ENCODE data around the gene HSD17B13. TPM values are rescaled to one million over a fixed set of nuclear protein-coding genes. Genes with fewer than 3 reads are reported as not detected.

Gene HSD17B13
- total RNA-seq, 6 donors from 2014 or later = 0.30 to 16.7 (median 1.7) TPM

GRCh38 chr4:87283151-87283550 lies 39.5 kb downstream of the HSD17B13 start:
- TF ChIP-seq EP300 (IDR thresholded peaks at IDR 0.05) (no peak), CTCF (IDR thresholded peaks at IDR 0.05) (no peak), POLR2A (IDR thresholded peaks at IDR 0.05) (no peak), POLR2AphosphoS5 (IDR thresholded peaks at IDR 0.05) (no peak)
- H3K36me3 ChIP-seq = no peaks in the 10 kb centered on the region
- DNase-seq = no peak
- no peaks in the 10 kb centered on the region for H3K27me3 ChIP-seq
- H3K9me3 ChIP-seq = peaks cover 0 to 28% (median 3%) of the 10 kb centered on the region in 4 donors
- WGBS, 2 donors = 78 to 79% methylated on average over 3 of the region's 3 CpGs
- H3K27ac ChIP-seq = no peak overlapping the region
- ATAC-seq (ENCODE audit: low FRiP score in 2 of 2) = no peak
- H3K4me3 ChIP-seq = no peak overlapping the region
- no peaks in the 10 kb centered on the region for H3K4me1 ChIP-seq

- H3K27me3 ChIP-seq = no peaks in the 10 kb centered on the region
- no peak overlapping the region for H3K4me3 ChIP-seq
- no peaks in the 10 kb centered on the region for H3K4me1 ChIP-seq
- ATAC-seq (ENCODE audit: low FRiP score in 2 of 2) (no peak), DNase-seq (no peak)
- TF ChIP-seq CTCF (IDR thresholded peaks at IDR 0.05) = no peak
- no peak for TF ChIP-seq EP300 (IDR thresholded peaks at IDR 0.05)
- no peak for TF ChIP-seq POLR2A (IDR thresholded peaks at IDR 0.05)
- no peak for TF ChIP-seq POLR2AphosphoS5 (IDR thresholded peaks at IDR 0.05)
- H3K36me3 ChIP-seq = no peaks in the 10 kb centered on the region
- no peak overlapping the region for H3K27ac ChIP-seq
- peaks cover 0 to 22% (median 2%) of the 10 kb centered on the region in 4 donors for H3K9me3 ChIP-seq
- 67 to 70% methylated on average over 1 of the region's 1 CpG for WGBS, 2 donors
Measured at GRCh38 chr4:87281603-87282002, 41.1 kb downstream of the HSD17B13 start.

GRCh38 chr4:87278335-87278794 lies 44.3 kb downstream of the HSD17B13 start:
- DNase-seq = no peak
- ATAC-seq (ENCODE audit: low FRiP score in 2 of 2) = no peak
- Histone ChIP-seq H3K4me1 (no peaks in the 10 kb centered on the region), H3K9me3 (no peaks in the 10 kb centered on the region), H3K4me3 (no peak overlapping the region), H3K27me3 (no peaks in the 10 kb centered on the region), H3K27ac (no peak overlapping the region), H3K36me3 (no peaks in the 10 kb centered on the region)
- TF ChIP-seq POLR2AphosphoS5 (IDR thresholded peaks at IDR 0.05) (no peak), POLR2A (IDR thresholded peaks at IDR 0.05) (no peak), EP300 (IDR thresholded peaks at IDR 0.05) (no peak), CTCF (IDR thresholded peaks at IDR 0.05) (no peak)
- WGBS, 2 donors = 58 to 65% methylated on average over 3 of the region's 3 CpGs

GRCh38 chr4:87275311-87275710 lies 47.4 kb downstream of the HSD17B13 start:
- H3K4me1 ChIP-seq = no peaks in the 10 kb centered on the region
- no peak overlapping the region for H3K27ac ChIP-seq
- no peak overlapping the region for H3K4me3 ChIP-seq
- H3K27me3 ChIP-seq = no peaks in the 10 kb centered on the region
- DNase-seq = no peak
- H3K9me3 ChIP-seq = no peaks in the 10 kb centered on the region
- TF ChIP-seq POLR2AphosphoS5 (IDR thresholded peaks at IDR 0.05) = no peak
- no peak for TF ChIP-seq EP300 (IDR thresholded peaks at IDR 0.05)
- no peak for ATAC-seq (ENCODE audit: low FRiP score in 2 of 2)
- H3K36me3 ChIP-seq = no peaks in the 10 kb centered on the region
- WGBS, 2 donors = 80 to 86% methylated on average over 2 of the region's 2 CpGs

GRCh38 chr4:87274803-87275202 lies 47.9 kb downstream of the HSD17B13 start:
- Histone ChIP-seq H3K27ac (no peak overlapping the region), H3K4me3 (no peak overlapping the region), H3K4me1 (no peaks in the 10 kb centered on the region), H3K9me3 (no peaks in the 10 kb centered on the region), H3K27me3 (no peaks in the 10 kb centered on the region), H3K36me3 (no peaks in the 10 kb centered on the region)
- DNase-seq (no peak), ATAC-seq (ENCODE audit: low FRiP score in 2 of 2) (no peak)
- TF ChIP-seq EP300 (IDR thresholded peaks at IDR 0.05) (no peak), CTCF (IDR thresholded peaks at IDR 0.05) (no peak), POLR2A (IDR thresholded peaks at IDR 0.05) (no peak), POLR2AphosphoS5 (IDR thresholded peaks at IDR 0.05) (no peak)
